OCI-LY3 (cell line): ENCODE results near the gene ZMYND8.

ENCODE experiments used
- H2AFZ ChIP-seq: fragments of 200-600, 300-600 bp; shearing (Covaris generic); 2 replicates; pipeline ENCODE4 v1.6.0; 2014; ENCODE audit warnings: antibody characterized with exemption, low read depth, low read length
- H3K27ac ChIP-seq: fragments of 200-600, 300-600 bp; sonication (generic); 2 replicates; pipeline ENCODE4 v1.5.1; 2014; ENCODE audit warnings: mild to moderate bottlenecking, low read length, moderate library complexity, mixed read lengths
- H3K27me3 ChIP-seq: fragments of 200-600, 300-600 bp; sonication (generic); 2 replicates; pipeline ENCODE4 v1.6.1; 2014; ENCODE audit warnings: low read depth, low read length, mixed read lengths
- H3K36me3 ChIP-seq: fragments of 200-600, 300-600 bp; sonication (generic); replicated peaks from 2 replicates; pipeline ENCODE3; 2014; ENCODE audit warnings: low read depth, low read length, mixed read lengths
- H3K4me1 ChIP-seq: fragments of 300-600, 200-600 bp; sonication (generic); 2 replicates; pipeline ENCODE4 v1.6.1; 2014; ENCODE audit warnings: low read length, mixed read lengths
- H3K4me2 ChIP-seq: fragments of 200-600, 300-600 bp; sonication (generic); 2 replicates; pipeline ENCODE4 v1.6.1; 2014; ENCODE audit warnings: low read length, mixed read lengths
- H3K4me3 ChIP-seq: fragments of 300-600, 200-600 bp; sonication (generic); 2 replicates; pipeline ENCODE4 v1.5.1; 2014; ENCODE audit warnings: antibody characterized with exemption, mild to moderate bottlenecking, low read length, moderate library complexity
- H3K79me2 ChIP-seq: fragments of 300-600, 200-600 bp; shearing (Covaris generic); 2 replicates; pipeline ENCODE4 v1.6.1; 2014; ENCODE audit warnings: mild to moderate bottlenecking, low read length, mixed read lengths
- H3K9ac ChIP-seq: fragments of 300-600, 200-600 bp; shearing (Covaris generic); 2 replicates; pipeline ENCODE4 v1.6.0; 2014; ENCODE audit warnings: mild to moderate bottlenecking, low read length, moderate library complexity
- H3K9me3 ChIP-seq: fragments of 200-600, 300-600 bp; shearing (Covaris generic); 2 replicates; pipeline ENCODE4 v1.6.1; 2014; ENCODE audit warnings: low read length, mixed read lengths; ENCODE audit not compliant: insufficient read depth
- H4K20me1 ChIP-seq: fragments of 200-600, 300-600 bp; sonication (generic); 2 replicates; pipeline ENCODE4 v1.6.1; 2016; ENCODE audit warnings: low read length, mixed read lengths; ENCODE audit not compliant: insufficient read depth
- CTCF ChIP-seq: fragments of 200-600, 300-600 bp; sonication (generic); IDR thresholded peaks from 2 replicates; pipeline ENCODE4 v1.5.1; 2014; ENCODE audit warnings: antibody characterized with exemption, low read length, low read depth
- EZH2phosphoT487 ChIP-seq: fragments of 200-600 bp; shearing (Covaris generic); IDR thresholded peaks from 2 replicates; pipeline ENCODE4 v1.6.1; 2018; ENCODE audit warnings: antibody characterized with exemption, mixed run types, low read depth

The ZMYND8 gene

GRCh38 chr20:47332381-47333206, 23.9 kb downstream of the ZMYND8 start:
- no peak overlapping the region for H3K4me3 ChIP-seq
- TF ChIP-seq CTCF, result no peak
- TF ChIP-seq EZH2phosphoT487, result no peak
- H3K9ac ChIP-seq, result no peak overlapping the region
- peaks cover 53% of the 10 kb centered on the region for H3K79me2 ChIP-seq
- H4K20me1 ChIP-seq, result peaks cover 66% of the 10 kb centered on the region
- H2AFZ ChIP-seq, result no peak overlapping the region
- H3K4me2 ChIP-seq, result no peak overlapping the region
- no peak overlapping the region for H3K27ac ChIP-seq
- H3K36me3 ChIP-seq, result peaks cover 11% of the 10 kb centered on the region
- no peaks in the 10 kb centered on the region for H3K9me3 ChIP-seq
- H3K27me3 ChIP-seq, result no peaks in the 10 kb centered on the region
- H3K4me1 ChIP-seq, result no peaks in the 10 kb centered on the region

GRCh38 chr20:47330933-47331708, 25.4 kb downstream of the ZMYND8 start:
- Histone ChIP-seq H3K4me1 (no peaks in the 10 kb centered on the region), H4K20me1 (peaks cover 65% of the 10 kb centered on the region), H3K4me3 (no peak overlapping the region), H3K36me3 (peaks cover 9% of the 10 kb centered on the region), H3K9ac (no peak overlapping the region), H2AFZ (no peak overlapping the region), H3K9me3 (no peaks in the 10 kb centered on the region), H3K27me3 (no peaks in the 10 kb centered on the region), H3K27ac (no peak overlapping the region), H3K4me2 (no peak overlapping the region), H3K79me2 (peaks cover 57% of the 10 kb centered on the region)
- TF ChIP-seq CTCF (no peak), EZH2phosphoT487 (no peak)

GRCh38 chr20:47330071-47330470, 26.4 kb downstream of the ZMYND8 start:
- TF ChIP-seq CTCF, result no peak
- no peak for TF ChIP-seq EZH2phosphoT487

GRCh38 chr20:47328129-47328528, 28.4 kb downstream of the ZMYND8 start:
- peaks cover 64% of the 10 kb centered on the region for H4K20me1 ChIP-seq
- peaks cover 7% of the 10 kb centered on the region for H3K36me3 ChIP-seq
- H3K27ac ChIP-seq, result no peak overlapping the region
- H3K4me3 ChIP-seq, result no peak overlapping the region
- no peak overlapping the region for H2AFZ ChIP-seq
- no peaks in the 10 kb centered on the region for H3K4me1 ChIP-seq
- peaks cover 54% of the 10 kb centered on the region for H3K79me2 ChIP-seq
- H3K9ac ChIP-seq, result no peak overlapping the region
- TF ChIP-seq CTCF (no peak), EZH2phosphoT487 (no peak)
- no peaks in the 10 kb centered on the region for H3K9me3 ChIP-seq
- no peaks in the 10 kb centered on the region for H3K27me3 ChIP-seq
- H3K4me2 ChIP-seq, result no peak overlapping the region

More at GRCh38 chr20:47330071-47330470, 26.4 kb downstream of the ZMYND8 start:
- H3K27me3 ChIP-seq, result no peaks in the 10 kb centered on the region
- H2AFZ ChIP-seq, result no peak overlapping the region
- H3K79me2 ChIP-seq, result peaks cover 52% of the 10 kb centered on the region
- peaks cover 61% of the 10 kb centered on the region for H4K20me1 ChIP-seq
- no peaks in the 10 kb centered on the region for H3K9me3 ChIP-seq
- H3K36me3 ChIP-seq, result peaks cover 7% of the 10 kb centered on the region
- H3K4me2 ChIP-seq, result no peak overlapping the region
- no peak overlapping the region for H3K4me3 ChIP-seq
- H3K4me1 ChIP-seq, result no peaks in the 10 kb centered on the region
- no peak overlapping the region for H3K27ac ChIP-seq
- H3K9ac ChIP-seq, result no peak overlapping the region
